ENCODE measurements around the gene SLC35B4.

DNA sequence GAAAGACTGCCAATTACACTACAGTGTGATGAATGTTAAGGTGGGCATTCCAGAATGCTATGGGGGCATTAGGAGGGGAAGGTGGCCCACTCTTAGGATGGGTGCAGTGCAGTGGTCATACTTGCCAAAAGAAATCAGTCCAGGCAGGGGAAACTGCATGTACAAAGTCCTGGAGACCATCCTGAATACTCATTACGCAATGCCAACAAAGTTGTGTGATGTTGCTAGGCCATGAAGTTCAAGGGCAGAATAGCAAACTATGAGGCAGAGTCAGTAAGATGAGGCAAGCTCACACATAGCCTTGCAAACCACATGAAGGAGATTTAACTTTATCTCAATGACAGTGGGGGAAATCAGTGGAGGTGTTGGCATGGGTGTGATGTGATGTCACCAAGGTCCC lies 49.8 kb upstream of the SLC35B4 start:
- TF ChIP-seq CTCF (IDR thresholded peaks at IDR 0.05 in 2 of 3, conservative IDR thresholded peaks at IDR 0.05 in 1 of 3; ENCODE audit: borderline replicate concordance in 1 of 3, insufficient read depth in 1 of 3, low read depth in 2 of 3, low read length in 2 of 3) (no peak), POLR2A (IDR thresholded peaks at IDR 0.05; ENCODE audit: borderline replicate concordance, extremely low read depth, insufficient read depth, insufficient read length) (no peak)

Data from HCT116 (cell line).